ENCODE measurements around the gene ZNF526.
A peak's percentile ranks its signal among the peaks of the same experiment; 100 is the strongest.

ZNF526 gene

GRCh38 chr19:42199440-42200115 is 20.5 kb upstream of the ZNF526 start:
- Histone ChIP-seq H3K18ac (ENCODE audit: low read length) (no peak overlapping the region), H2AK5ac (ENCODE audit: low read depth, low read length) (no peak overlapping the region), H3K36me3 (replicated peaks in 1 of 2; ENCODE audit: control insufficient read depth in 2 of 2, insufficient read depth in 2 of 2, low read length in 2 of 2) (peaks cover 62 to 66% of the 10 kb centered on the region in 2 donors), H3K4ac (ENCODE audit: low read length) (no peak overlapping the region), H2AFZ (ENCODE audit: low read length) (no peak overlapping the region), H3K27ac (replicated peaks; ENCODE audit: low read length) (no peak overlapping the region), H2BK12ac (ENCODE audit: low read length) (no peak overlapping the region), H4K91ac (ENCODE audit: low read depth, low read length, poor library complexity) (no peak overlapping the region), H3K9me3 (replicated peaks in 1 of 2; ENCODE audit: control insufficient read depth in 2 of 2, insufficient read depth in 1 of 2, low read depth in 1 of 2, low read length in 2 of 2) (no peaks in the 10 kb centered on the region), H3K4me1 (ENCODE audit: control insufficient read depth in 2 of 2, insufficient read depth in 1 of 2, low read depth in 1 of 2, low read length in 2 of 2) (no peaks in the 10 kb centered on the region), H3K4me2 (ENCODE audit: insufficient read depth, low read length, poor library complexity, severe bottlenecking) (no peak overlapping the region), H3K23ac (ENCODE audit: low read depth, low read length, poor library complexity) (peak overlapping the region; percentile 31), H3K79me1 (ENCODE audit: low read depth, low read length) (peaks cover 9% of the 10 kb centered on the region), H3K14ac (ENCODE audit: low read length) (no peak overlapping the region), H3K9ac (ENCODE audit: low read depth, low read length, poor library complexity) (no peak overlapping the region), H4K8ac (ENCODE audit: low read depth, low read length) (no peak overlapping the region), H2BK5ac (ENCODE audit: low read length) (no peak overlapping the region), H2BK15ac (ENCODE audit: low read length) (no peak overlapping the region), H3K27me3 (ENCODE audit: control insufficient read depth in 3 of 3, insufficient read depth in 3 of 3, low read depth in 1 of 3, low read length in 3 of 3) (no peaks in the 10 kb centered on the region), H3K4me3 (ENCODE audit: low read length in 2 of 2) (no peak overlapping the region), H2BK120ac (ENCODE audit: low read depth, low read length) (no peak overlapping the region)
- WGBS, 2 donors (ENCODE audit: extremely low coverage in 2 of 2, insufficient read length in 2 of 2, insufficient replicate concordance in 1 of 2): no CpG with 5 or more reads among the region's 32 CpGs
- no peak for DNase-seq (ENCODE audit: low spot score)

DNA sequence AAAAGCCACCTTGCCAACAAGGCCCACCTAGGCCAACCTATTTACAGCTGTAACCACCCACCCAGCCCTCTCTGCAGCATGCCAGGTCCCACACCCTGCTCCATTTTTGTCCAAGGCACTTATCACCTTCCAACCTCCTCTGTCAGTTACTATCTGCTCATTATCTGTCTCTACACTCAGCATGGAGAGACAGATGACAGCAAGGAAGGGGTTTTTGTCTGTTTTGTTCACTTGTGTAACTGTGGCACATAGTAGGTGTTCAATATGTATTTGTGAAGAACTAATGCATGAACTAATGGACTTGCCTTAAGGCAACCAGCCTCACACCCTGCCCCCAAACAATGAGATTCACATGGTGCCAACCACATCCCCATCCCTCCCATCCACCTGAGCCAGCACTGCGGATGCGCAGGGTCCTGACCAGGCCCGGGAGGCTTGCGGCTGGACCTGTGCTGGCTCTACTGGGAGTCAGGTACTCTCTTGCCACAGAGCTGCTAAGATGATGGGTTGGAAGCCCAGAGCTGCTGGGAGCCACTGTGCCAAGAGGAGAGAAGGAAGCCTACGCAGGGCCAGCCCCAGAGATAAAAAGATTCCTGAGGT is 19.9 kb upstream of the ZNF526 start:
- H3K4me2 ChIP-seq (ENCODE audit: insufficient read depth, low read length, poor library complexity, severe bottlenecking): no peak overlapping the region
- H2BK15ac ChIP-seq (ENCODE audit: low read length): no peak overlapping the region
- H2BK120ac ChIP-seq (ENCODE audit: low read depth, low read length): no peak overlapping the region
- no peak overlapping the region for H3K18ac ChIP-seq (ENCODE audit: low read length)
- no peak overlapping the region for H4K91ac ChIP-seq (ENCODE audit: low read depth, low read length, poor library complexity)
- H4K8ac ChIP-seq (ENCODE audit: low read depth, low read length): no peak overlapping the region
- no peak overlapping the region for H3K4me3 ChIP-seq (ENCODE audit: low read length in 2 of 2)
- H3K27me3 ChIP-seq (ENCODE audit: control insufficient read depth in 3 of 3, insufficient read depth in 3 of 3, low read depth in 1 of 3, low read length in 3 of 3): no peaks in the 10 kb centered on the region
- no peak overlapping the region for H2BK12ac ChIP-seq (ENCODE audit: low read length)
- WGBS, 2 donors (ENCODE audit: extremely low coverage in 2 of 2, insufficient read length in 2 of 2, insufficient replicate concordance in 1 of 2): no CpG with 5 or more reads among the region's 5 CpGs
- no peak overlapping the region for H3K27ac ChIP-seq (replicated peaks; ENCODE audit: low read length)
- peaks cover 65 to 71% of the 10 kb centered on the region in 2 donors for H3K36me3 ChIP-seq (replicated peaks in 1 of 2; ENCODE audit: control insufficient read depth in 2 of 2, insufficient read depth in 2 of 2, low read length in 2 of 2)
- no peak overlapping the region for H2AFZ ChIP-seq (ENCODE audit: low read length)
- H3K4me1 ChIP-seq (ENCODE audit: control insufficient read depth in 2 of 2, insufficient read depth in 1 of 2, low read depth in 1 of 2, low read length in 2 of 2): no peaks in the 10 kb centered on the region
- H3K4ac ChIP-seq (ENCODE audit: low read length): no peak overlapping the region
- no peak for DNase-seq (ENCODE audit: low spot score)
- H2AK5ac ChIP-seq (ENCODE audit: low read depth, low read length): no peak overlapping the region
- no peaks in the 10 kb centered on the region for H3K9me3 ChIP-seq (replicated peaks in 1 of 2; ENCODE audit: control insufficient read depth in 2 of 2, insufficient read depth in 1 of 2, low read depth in 1 of 2, low read length in 2 of 2)
- H3K14ac ChIP-seq (ENCODE audit: low read length): no peak overlapping the region
- H3K79me1 ChIP-seq (ENCODE audit: low read depth, low read length): peaks cover 9% of the 10 kb centered on the region
- no peak overlapping the region for H3K9ac ChIP-seq (ENCODE audit: low read depth, low read length, poor library complexity)
- H2BK5ac ChIP-seq (ENCODE audit: low read length): no peak overlapping the region
- no peak overlapping the region for H3K23ac ChIP-seq (ENCODE audit: low read depth, low read length, poor library complexity)

GRCh38 chr19:42201489-42202289 is 18.4 kb upstream of the ZNF526 start:
- Histone ChIP-seq H3K4me1 (ENCODE audit: control insufficient read depth in 2 of 2, insufficient read depth in 1 of 2, low read depth in 1 of 2, low read length in 2 of 2) (no peaks in the 10 kb centered on the region), H3K36me3 (replicated peaks in 1 of 2; ENCODE audit: control insufficient read depth in 2 of 2, insufficient read depth in 2 of 2, low read length in 2 of 2) (peaks cover 71 to 78% of the 10 kb centered on the region in 2 donors), H3K9me3 (replicated peaks in 1 of 2; ENCODE audit: control insufficient read depth in 2 of 2, insufficient read depth in 1 of 2, low read depth in 1 of 2, low read length in 2 of 2) (no peaks in the 10 kb centered on the region), H3K14ac (ENCODE audit: low read length) (no peak overlapping the region), H2AFZ (ENCODE audit: low read length) (no peak overlapping the region), H3K79me1 (ENCODE audit: low read depth, low read length) (peaks cover 8% of the 10 kb centered on the region), H3K9ac (ENCODE audit: low read depth, low read length, poor library complexity) (no peak overlapping the region), H3K4me3 (ENCODE audit: low read length in 2 of 2) (no peak overlapping the region), H4K8ac (ENCODE audit: low read depth, low read length) (no peak overlapping the region), H3K4ac (ENCODE audit: low read length) (no peak overlapping the region), H2BK120ac (ENCODE audit: low read depth, low read length) (no peak overlapping the region), H3K23ac (ENCODE audit: low read depth, low read length, poor library complexity) (no peak overlapping the region), H4K91ac (ENCODE audit: low read depth, low read length, poor library complexity) (no peak overlapping the region), H2AK5ac (ENCODE audit: low read depth, low read length) (no peak overlapping the region), H2BK12ac (ENCODE audit: low read length) (no peak overlapping the region), H2BK15ac (ENCODE audit: low read length) (no peak overlapping the region), H2BK5ac (ENCODE audit: low read length) (peak overlapping the region; percentile 66), H3K4me2 (ENCODE audit: insufficient read depth, low read length, poor library complexity, severe bottlenecking) (no peak overlapping the region), H3K27me3 (ENCODE audit: control insufficient read depth in 3 of 3, insufficient read depth in 3 of 3, low read depth in 1 of 3, low read length in 3 of 3) (no peaks in the 10 kb centered on the region), H3K18ac (ENCODE audit: low read length) (no peak overlapping the region), H3K27ac (replicated peaks; ENCODE audit: low read length) (no peak overlapping the region)
- no peak for DNase-seq (ENCODE audit: low spot score)
- WGBS, 2 donors (ENCODE audit: extremely low coverage in 2 of 2, insufficient read length in 2 of 2, insufficient replicate concordance in 1 of 2): no CpG with 5 or more reads among the region's 6 CpGs

- Histone ChIP-seq H4K8ac (ENCODE audit: low read depth, low read length) (no peak overlapping the region), H3K4ac (ENCODE audit: low read length) (no peak overlapping the region), H3K14ac (ENCODE audit: low read length) (no peak overlapping the region), H2BK5ac (ENCODE audit: low read length) (no peak overlapping the region), H3K9ac (ENCODE audit: low read depth, low read length, poor library complexity) (no peak overlapping the region), H3K4me3 (ENCODE audit: low read length in 2 of 2) (no peak overlapping the region), H3K4me2 (ENCODE audit: insufficient read depth, low read length, poor library complexity, severe bottlenecking) (no peak overlapping the region), H3K27ac (replicated peaks; ENCODE audit: low read length) (no peak overlapping the region), H2BK120ac (ENCODE audit: low read depth, low read length) (no peak overlapping the region), H2AK5ac (ENCODE audit: low read depth, low read length) (no peak overlapping the region), H3K23ac (ENCODE audit: low read depth, low read length, poor library complexity) (no peak overlapping the region), H3K18ac (ENCODE audit: low read length) (no peak overlapping the region), H4K91ac (ENCODE audit: low read depth, low read length, poor library complexity) (no peak overlapping the region), H3K36me3 (replicated peaks in 1 of 2; ENCODE audit: control insufficient read depth in 2 of 2, insufficient read depth in 2 of 2, low read length in 2 of 2) (peaks cover 70 to 82% of the 10 kb centered on the region in 2 donors), H2AFZ (ENCODE audit: low read length) (no peak overlapping the region), H3K9me3 (replicated peaks in 1 of 2; ENCODE audit: control insufficient read depth in 2 of 2, insufficient read depth in 1 of 2, low read depth in 1 of 2, low read length in 2 of 2) (no peaks in the 10 kb centered on the region), H2BK15ac (ENCODE audit: low read length) (no peak overlapping the region), H3K4me1 (ENCODE audit: control insufficient read depth in 2 of 2, insufficient read depth in 1 of 2, low read depth in 1 of 2, low read length in 2 of 2) (no peaks in the 10 kb centered on the region), H3K79me1 (ENCODE audit: low read depth, low read length) (peaks cover 8% of the 10 kb centered on the region), H3K27me3 (ENCODE audit: control insufficient read depth in 3 of 3, insufficient read depth in 3 of 3, low read depth in 1 of 3, low read length in 3 of 3) (no peaks in the 10 kb centered on the region), H2BK12ac (ENCODE audit: low read length) (no peak overlapping the region)
- no CpG with 5 or more reads among the region's 5 CpGs for WGBS, 2 donors (ENCODE audit: extremely low coverage in 2 of 2, insufficient read length in 2 of 2, insufficient replicate concordance in 1 of 2)
- no peak for DNase-seq (ENCODE audit: low spot score)
These were observed 17.7 kb upstream of the ZNF526 start for GRCh38 chr19:42202290-42202880.
